Caco-2 (cell line): ENCODE results near the gene ZNF507. TPM values are rescaled to one million over a fixed set of nuclear protein-coding genes. Genes with fewer than 3 reads are reported as not detected.

Experiments used
- BruUV-seq: library from RNA; stranded (reverse); fragments of 400-500 nt; replicated peaks from 2 replicates; lab custom pipeline; 2021; lab: Mats Ljungman, UMichigan
- CTCF ChIA-PET: fragments of 300-600 bp; sonication (Branson Sonifier 250); formaldehyde crosslinking; loops from one replicate; lab custom pipeline; 2022; ENCODE audit warnings: antibody characterized with exemption; lab: Charles Lee
- POLR2A ChIA-PET: fragments of 300-600 bp; sonication (Branson Sonifier 250); formaldehyde crosslinking; loops from one replicate; lab custom pipeline; 2022; ENCODE audit warnings: antibody characterized with exemption; lab: Charles Lee
- DNase-seq, 2 experiments: peaks; one replicate each; pipeline versions ENCODE4 v3.0.0 to v3.0.0-alpha.2; 2020 to 2022
- H3K27me3 ChIP-seq: replicated peaks from 2 replicates; pipeline ENCODE4 v1.6.0; 2011; ENCODE audit warnings: low read length; ENCODE audit not compliant: control insufficient read depth, insufficient read depth
- H3K36me3 ChIP-seq: 2 replicates; pipeline ENCODE4 v1.5.1; 2011; ENCODE audit warnings: low read length; ENCODE audit not compliant: control insufficient read depth, insufficient read depth
- H3K4me1 ChIP-seq: fragments of 250-450 bp; sonication (Bioruptor Pico); 2 replicates; pipeline ENCODE4 v1.5.1; 2020; ENCODE audit warnings: mild to moderate bottlenecking
- H3K4me3 ChIP-seq: 2 replicates; pipeline ENCODE4 v1.5.1; 2011; ENCODE audit warnings: low read depth, mild to moderate bottlenecking, control low read depth, low read length
- H3K9me3 ChIP-seq: fragments of 250-450 bp; sonication (Bioruptor Pico); 2 replicates; pipeline ENCODE4 v1.5.1; 2020; ENCODE audit warnings: mild to moderate bottlenecking, moderate library complexity
- H3K27ac Mint-ChIP-seq: one replicate; pipeline ENCODE4 v1.8.0; 2022; ENCODE audit warnings: mixed read lengths; ENCODE audit not compliant: unreplicated experiment
- H3K27me3 Mint-ChIP-seq: one replicate; pipeline ENCODE4 v1.8.0; 2022; ENCODE audit warnings: mixed read lengths; ENCODE audit not compliant: insufficient read depth, unreplicated experiment
- H3K36me3 Mint-ChIP-seq: one replicate; pipeline ENCODE4 v1.8.0; 2022; ENCODE audit warnings: mild to moderate bottlenecking, mixed read lengths; ENCODE audit not compliant: insufficient read depth, unreplicated experiment
- H3K4me1 Mint-ChIP-seq: one replicate; pipeline ENCODE4 v1.8.0; 2022; ENCODE audit warnings: low read depth, mixed read lengths; ENCODE audit not compliant: unreplicated experiment
- H3K4me3 Mint-ChIP-seq: one replicate; pipeline ENCODE4 v1.8.0; 2022; ENCODE audit warnings: mild to moderate bottlenecking, moderate library complexity, mixed read lengths; ENCODE audit not compliant: unreplicated experiment
- H3K9me3 Mint-ChIP-seq: one replicate; pipeline ENCODE4 v1.8.0; 2022; ENCODE audit warnings: mixed read lengths; ENCODE audit not compliant: unreplicated experiment
- intact Hi-C: fragments of 100-400 bp; cut with micrococcal nuclease; formaldehyde crosslinking; loops from one replicate; pipeline ENCODE4 v1.10.0; 2022; ENCODE audit not compliant: unreplicated experiment
- total RNA-seq: library from RNA; stranded (reverse); gene quantifications from 2 replicates; pipeline ENCODE4 v1.2.3, GENCODE V29; 2022
- TF ChIP-seq, protein P1 (sequence below), 2 experiments: fragments of 200-600 bp in 1 of 2; IDR thresholded peaks; 1 replicate in 1 of 2; 2 replicates in 1 of 2; pipeline versions ENCODE4 v1.5.1 to v1.8.0; 2011 to 2022; ENCODE audit warnings: antibody characterized with exemption in 1 of 2, control low read depth in 1 of 2, inconsistent platforms in 1 of 2, low read depth in 1 of 2, low read length in 1 of 2, mild to moderate bottlenecking in 1 of 2, moderate library complexity in 1 of 2; ENCODE audit not compliant: insufficient read depth in 1 of 2, severe bottlenecking in 1 of 2, unreplicated experiment in 1 of 2

ZNF507 gene
- total RNA-seq, 1 experiment from 2014 or later: 27.4 TPM

DNA sequence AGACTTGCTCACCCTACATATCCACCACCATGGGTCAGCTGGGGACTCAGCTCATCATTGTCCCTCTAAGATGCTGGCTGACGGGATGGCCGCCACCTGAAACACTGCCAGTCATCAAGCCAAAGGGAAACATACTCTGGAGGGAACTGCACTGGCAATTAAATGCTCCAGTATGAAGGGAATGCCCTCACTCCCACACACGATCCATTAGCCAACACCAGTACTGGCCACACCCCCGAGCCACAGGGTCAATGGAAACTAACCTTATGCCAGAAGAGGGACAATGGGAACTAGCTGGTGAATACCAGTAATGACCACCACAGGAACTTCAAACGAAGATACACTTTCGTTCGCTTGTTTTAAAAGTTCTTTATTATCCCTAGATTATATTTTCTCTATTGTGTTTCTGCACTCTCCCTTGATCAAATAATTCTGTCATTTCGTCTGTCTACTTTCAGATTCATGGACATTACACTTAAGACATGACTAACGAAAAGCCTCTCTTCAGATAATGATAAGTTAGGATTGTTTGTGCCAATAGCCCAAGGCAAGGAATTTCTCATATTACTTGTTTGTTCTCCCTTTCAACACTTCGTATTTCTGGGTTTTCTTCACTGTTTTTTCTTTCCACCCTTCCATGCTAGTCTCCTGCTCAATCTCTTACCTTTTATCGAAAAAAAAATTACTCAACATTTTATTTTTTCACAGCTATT lies 1.7 kb upstream of the ZNF507 start:
- Histone ChIP-seq H3K4me3 (no peak overlapping the region), H3K36me3 (0 out of 2 replicates have a peak, but pooled peaks cover 2% of the 10 kb centered on the region), H3K9me3 (no peaks in the 10 kb centered on the region), H3K4me1 (peaks cover under 1% of the 10 kb centered on the region; the same call in 1 of the 2 replicates), H3K27me3 (no peaks in the 10 kb centered on the region)
- H3K27ac Mint-ChIP-seq: no peak overlapping the region
- intact Hi-C loops: no loop called here
- no peaks in the 10 kb centered on the region for H3K27me3 Mint-ChIP-seq
- DNase-seq: peak; percentile 48 to 52
- CTCF ChIA-PET: interaction anchor here (0.5 kb wide), 1 partner anchor 230 kb away, joined by 3 read pairs; no protein-coding TSS in a partner anchor
- TF ChIP-seq, protein P1, sequence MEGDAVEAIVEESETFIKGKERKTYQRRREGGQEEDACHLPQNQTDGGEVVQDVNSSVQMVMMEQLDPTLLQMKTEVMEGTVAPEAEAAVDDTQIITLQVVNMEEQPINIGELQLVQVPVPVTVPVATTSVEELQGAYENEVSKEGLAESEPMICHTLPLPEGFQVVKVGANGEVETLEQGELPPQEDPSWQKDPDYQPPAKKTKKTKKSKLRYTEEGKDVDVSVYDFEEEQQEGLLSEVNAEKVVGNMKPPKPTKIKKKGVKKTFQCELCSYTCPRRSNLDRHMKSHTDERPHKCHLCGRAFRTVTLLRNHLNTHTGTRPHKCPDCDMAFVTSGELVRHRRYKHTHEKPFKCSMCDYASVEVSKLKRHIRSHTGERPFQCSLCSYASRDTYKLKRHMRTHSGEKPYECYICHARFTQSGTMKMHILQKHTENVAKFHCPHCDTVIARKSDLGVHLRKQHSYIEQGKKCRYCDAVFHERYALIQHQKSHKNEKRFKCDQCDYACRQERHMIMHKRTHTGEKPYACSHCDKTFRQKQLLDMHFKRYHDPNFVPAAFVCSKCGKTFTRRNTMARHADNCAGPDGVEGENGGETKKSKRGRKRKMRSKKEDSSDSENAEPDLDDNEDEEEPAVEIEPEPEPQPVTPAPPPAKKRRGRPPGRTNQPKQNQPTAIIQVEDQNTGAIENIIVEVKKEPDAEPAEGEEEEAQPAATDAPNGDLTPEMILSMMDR (IDR thresholded peaks at IDR 0.05; ENCODE audit: insufficient read depth in 1 of 2, low read depth in 1 of 2, low read length in 1 of 2, severe bottlenecking in 1 of 2, unreplicated experiment in 1 of 2): no peak
- H3K36me3 Mint-ChIP-seq: peaks cover 11% of the 10 kb centered on the region
- no peaks in the 10 kb centered on the region for H3K9me3 Mint-ChIP-seq
- H3K4me3 Mint-ChIP-seq: peak overlapping the region; percentile 22
- POLR2A ChIA-PET: no interaction called here
- peaks cover 2% of the 10 kb centered on the region for H3K4me1 Mint-ChIP-seq
- BruUV-seq: no TSS peak

DNA sequence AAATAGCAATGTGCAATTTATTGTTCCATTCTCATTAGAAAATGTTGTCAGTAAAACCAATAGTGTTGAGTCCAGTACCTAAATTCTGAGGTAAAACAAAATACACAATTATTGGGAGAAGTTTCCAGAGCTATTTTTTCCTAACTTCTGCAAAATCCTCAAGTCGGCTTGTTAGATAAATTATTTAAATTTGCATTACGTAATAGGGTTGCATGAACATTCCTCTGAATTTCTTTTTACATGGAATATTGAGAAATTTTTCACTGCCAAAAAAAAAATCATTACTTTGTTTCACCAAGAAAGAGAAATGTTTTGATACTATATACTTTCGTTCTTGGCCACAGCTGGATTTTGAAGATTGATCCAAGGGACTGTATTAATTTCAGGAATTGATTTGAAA lies 1.5 kb downstream of the ZNF507 start:
- Mint-ChIP-seq H3K27me3 (no peaks in the 10 kb centered on the region), H3K4me3 (peak overlapping the region; percentile 95), H3K9me3 (no peaks in the 10 kb centered on the region), H3K36me3 (peaks cover 22% of the 10 kb centered on the region), H3K27ac (no peak overlapping the region), H3K4me1 (peaks cover 30% of the 10 kb centered on the region)
- DNase-seq: no peak
- no TSS peak for BruUV-seq
- TF ChIP-seq, protein P1 (IDR thresholded peaks at IDR 0.05; ENCODE audit: insufficient read depth in 1 of 2, low read depth in 1 of 2, low read length in 1 of 2, severe bottlenecking in 1 of 2, unreplicated experiment in 1 of 2): no peak
- Histone ChIP-seq H3K9me3 (no peaks in the 10 kb centered on the region), H3K4me1 (peaks cover 25% of the 10 kb centered on the region), H3K4me3 (peak overlapping the region; percentile 84), H3K36me3 (peaks cover 3% of the 10 kb centered on the region), H3K27me3 (no peaks in the 10 kb centered on the region)
- CTCF ChIA-PET: no interaction called here
- intact Hi-C loops: loop anchor here (1.0 kb wide), 1 partner anchor 26 kb away; no protein-coding TSS in a partner anchor
- POLR2A ChIA-PET: interaction anchor here (1.4 kb wide), 1 partner anchor 58 kb away, joined by 7 read pairs; the partner anchor contains the start of gene DPY19L3

DNA sequence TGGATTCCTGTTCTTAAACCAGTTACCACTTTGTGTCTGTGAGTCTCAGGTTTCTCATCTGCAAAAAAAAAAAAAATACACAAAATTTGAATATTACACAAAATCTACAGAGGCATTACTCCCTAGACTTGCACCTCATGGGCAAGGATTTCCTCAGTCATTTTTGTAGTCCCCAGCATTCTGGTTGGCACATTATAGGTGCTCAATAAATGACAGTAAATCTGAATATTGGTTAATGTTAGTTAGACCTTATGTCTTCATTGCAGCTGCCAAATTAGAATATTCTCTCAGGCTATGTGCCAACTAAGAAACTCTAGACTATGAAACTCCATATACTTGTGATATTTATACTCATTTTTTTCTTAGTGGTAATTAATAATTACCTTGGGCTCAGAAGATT lies 2.2 kb downstream of the ZNF507 start:
- Mint-ChIP-seq H3K9me3 (no peaks in the 10 kb centered on the region), H3K4me1 (peaks cover 30% of the 10 kb centered on the region), H3K4me3 (no peak overlapping the region), H3K27ac (no peak overlapping the region), H3K36me3 (peaks cover 28% of the 10 kb centered on the region), H3K27me3 (no peaks in the 10 kb centered on the region)
- DNase-seq: no peak
- POLR2A ChIA-PET: no interaction called here
- peaks cover 25% of the 10 kb centered on the region for H3K4me1 ChIP-seq
- TF ChIP-seq, protein P1 (IDR thresholded peaks at IDR 0.05; ENCODE audit: insufficient read depth in 1 of 2, low read depth in 1 of 2, low read length in 1 of 2, severe bottlenecking in 1 of 2, unreplicated experiment in 1 of 2): no peak
- no peaks in the 10 kb centered on the region for H3K27me3 ChIP-seq
- CTCF ChIA-PET: no interaction called here
- BruUV-seq: no TSS peak
- peaks cover 3% of the 10 kb centered on the region for H3K36me3 ChIP-seq
- no peaks in the 10 kb centered on the region for H3K9me3 ChIP-seq
- intact Hi-C loops: no loop called here
- no peak overlapping the region for H3K4me3 ChIP-seq
